BE2C (cell line): ENCODE data around the gene SHROOM1.
"Not testable (repeated sequence)": the region's sequence is repeated elsewhere in the genome, so short reads cannot be mapped to it uniquely, and the experiment has no call there.

Experiments used
- DNase-seq: peaks from one replicate; pipeline ENCODE4 v3.0.0-alpha.2; 2020
- H3K27me3 ChIP-seq: fragments of 250-450 bp; sonication (Bioruptor Pico); 2 replicates; pipeline ENCODE4 v1.5.1; 2020; ENCODE audit warnings: mild to moderate bottlenecking
- H3K36me3 ChIP-seq: fragments of 250-450 bp; sonication (Bioruptor Pico); 2 replicates; pipeline ENCODE4 v1.5.1; 2020; ENCODE audit warnings: mild to moderate bottlenecking
- H3K4me1 ChIP-seq: fragments of 250-450 bp; sonication (Bioruptor Pico); 2 replicates; pipeline ENCODE4 v1.5.1; 2020
- H3K4me3 ChIP-seq: 2 replicates; pipeline ENCODE4 v1.5.1; 2011; ENCODE audit warnings: low read depth, low read length
- H3K9me3 ChIP-seq: fragments of 250-450 bp; sonication (Bioruptor Pico); 2 replicates; pipeline ENCODE4 v1.5.1; 2020
- CTCF ChIP-seq: IDR thresholded peaks from 2 replicates; pipeline ENCODE4 v1.5.1; 2012; ENCODE audit warnings: mild to moderate bottlenecking, low read depth, low read length

SHROOM1 gene

DNA sequence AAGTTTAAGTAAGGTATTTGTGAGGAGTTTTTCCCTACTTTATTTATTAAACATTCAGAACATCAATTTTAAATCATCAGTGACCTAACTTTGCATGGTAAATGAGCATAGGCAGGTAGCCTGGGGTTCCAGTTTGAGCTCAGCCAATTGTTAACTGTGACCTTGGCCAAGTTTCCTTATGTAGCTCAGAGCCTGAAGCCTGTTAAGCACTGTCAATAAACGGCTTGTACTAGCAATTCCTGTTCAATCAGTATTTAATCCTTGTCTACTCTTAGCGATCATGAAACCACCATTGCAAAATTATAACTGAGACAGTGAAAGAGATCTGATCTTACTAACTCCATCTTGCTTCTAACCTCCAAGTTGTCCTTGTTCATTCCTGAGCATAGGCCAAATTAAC is 22.0 kb downstream of the SHROOM1 start:
- no peaks in the 10 kb centered on the region for H3K27me3 ChIP-seq
- H3K9me3 ChIP-seq = no peaks in the 10 kb centered on the region
- TF ChIP-seq CTCF = no peak
- no peak overlapping the region for H3K4me3 ChIP-seq
- H3K4me1 ChIP-seq = peaks cover 16% of the 10 kb centered on the region
- no peaks in the 10 kb centered on the region for H3K36me3 ChIP-seq
- no peak for DNase-seq

DNA sequence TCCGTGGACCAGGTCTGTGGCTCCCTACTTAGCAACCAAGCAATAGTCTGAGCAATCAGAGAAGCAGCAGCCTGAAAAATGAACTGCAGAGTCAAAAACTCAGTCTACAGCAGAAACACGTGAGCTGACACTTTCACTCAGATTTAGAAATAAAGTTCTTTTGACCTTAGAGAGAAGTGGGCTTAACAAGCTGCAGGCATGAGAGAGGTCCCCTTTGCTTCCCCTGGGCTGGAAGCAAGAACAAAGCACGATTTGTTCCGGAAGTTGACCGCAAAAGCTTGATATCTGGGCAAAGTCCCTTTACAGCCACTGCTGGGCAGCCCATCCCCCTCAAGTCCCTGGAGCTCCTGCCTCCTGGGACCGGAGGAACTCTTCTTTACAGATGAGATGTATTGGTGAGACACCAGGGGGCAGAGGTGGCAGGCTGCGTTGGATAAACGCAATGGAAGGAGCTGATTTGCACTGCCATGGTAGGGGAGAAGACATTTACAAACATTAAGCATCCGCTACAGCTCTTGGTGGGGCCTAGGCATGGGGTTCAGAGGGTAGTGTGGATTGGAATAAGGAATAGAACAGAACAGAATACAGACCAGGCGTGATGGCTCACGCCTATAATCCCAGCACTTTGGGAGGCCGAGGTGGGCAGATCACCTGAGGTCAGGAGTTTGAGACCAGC is 23.1 kb downstream of the SHROOM1 start:
- Histone ChIP-seq H3K9me3 (no peaks in the 10 kb centered on the region), H3K36me3 (no peaks in the 10 kb centered on the region), H3K4me3 (no peak overlapping the region), H3K27me3 (no peaks in the 10 kb centered on the region), H3K4me1 (peaks cover 16% of the 10 kb centered on the region)
- TF ChIP-seq CTCF = peak; percentile 61
- DNase-seq = peak; percentile 69

- not testable (repeated sequence) for H3K36me3 ChIP-seq, H3K27me3 ChIP-seq, H3K4me3 ChIP-seq, H3K9me3 ChIP-seq, DNase-seq
- H3K4me1 ChIP-seq = peaks cover 16% of the 10 kb centered on the region
Measured at GRCh38 chr5:132806804-132807162, 23.7 kb downstream of the SHROOM1 start.

- H3K9me3 ChIP-seq, H3K27me3 ChIP-seq, DNase-seq: not testable (repeated sequence)
Measured at GRCh38 chr5:132805872-132806271, 24.6 kb downstream of the SHROOM1 start.

DNA sequence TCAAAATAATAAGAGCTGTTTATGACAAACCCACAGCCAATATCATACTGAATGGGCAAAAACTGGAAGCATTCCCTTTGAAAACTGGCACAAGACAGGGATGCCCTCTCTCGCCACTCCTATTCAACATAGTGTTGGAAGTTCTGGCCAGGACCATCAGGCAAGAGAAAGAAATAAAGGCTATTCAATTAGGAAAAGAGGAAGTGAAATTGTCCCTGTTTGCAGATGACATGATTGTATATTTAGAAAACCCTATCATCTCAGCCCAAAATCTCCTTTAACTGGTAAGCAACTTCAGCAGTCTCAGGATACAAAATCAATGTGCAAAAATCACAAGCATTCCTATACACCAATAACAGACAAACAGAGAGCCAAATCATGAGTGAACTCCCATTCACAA is 26.2 kb downstream of the SHROOM1 start:
- not testable (repeated sequence) for H3K36me3 ChIP-seq, H3K9me3 ChIP-seq, DNase-seq

More at GRCh38 chr5:132805872-132806271, 24.6 kb downstream of the SHROOM1 start:
- H3K36me3 ChIP-seq, H3K4me3 ChIP-seq: not testable (repeated sequence)
- peaks cover 16% of the 10 kb centered on the region for H3K4me1 ChIP-seq

GRCh38 chr5:132802685-132803066 is 27.8 kb downstream of the SHROOM1 start:
- not testable (repeated sequence) for H3K4me1 ChIP-seq, H3K4me3 ChIP-seq, H3K9me3 ChIP-seq, H3K36me3 ChIP-seq, DNase-seq, H3K27me3 ChIP-seq

More for the DNA sequence above, 26.2 kb downstream of the SHROOM1 start:
- H3K27me3 ChIP-seq, H3K4me3 ChIP-seq: not testable (repeated sequence)
- H3K4me1 ChIP-seq = peaks cover 15% of the 10 kb centered on the region

DNA sequence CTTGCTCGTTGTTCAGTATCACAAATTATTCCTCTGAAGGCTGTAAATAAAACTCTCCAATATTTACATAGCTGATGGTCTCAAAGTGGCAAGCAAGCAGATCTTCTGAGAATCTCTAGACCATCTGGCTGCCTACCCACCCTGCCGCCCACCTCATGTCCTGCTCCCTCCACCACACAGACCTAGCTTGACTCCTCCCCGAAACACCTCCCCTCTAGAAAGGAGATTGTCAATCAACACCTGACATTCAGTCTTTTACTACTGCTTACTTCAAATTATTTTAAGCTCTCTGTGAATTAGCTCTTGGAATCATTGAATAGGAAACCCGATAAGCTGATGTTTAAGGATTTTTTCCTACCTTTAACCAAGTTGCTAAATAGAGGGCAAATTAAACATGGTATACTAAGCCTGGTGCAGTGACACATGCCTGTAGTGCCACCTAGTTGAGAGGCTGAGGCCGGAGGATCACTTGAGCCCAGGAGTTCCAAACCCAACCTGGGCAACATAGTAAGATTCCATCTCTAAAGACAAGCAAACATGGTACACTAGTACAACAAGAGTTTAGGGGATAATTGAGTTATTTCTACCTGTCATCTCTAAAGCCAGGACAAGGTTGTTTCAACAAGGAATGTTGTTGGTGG is 28.3 kb downstream of the SHROOM1 start:
- H3K4me1 ChIP-seq = no peaks in the 10 kb centered on the region; the same call in 1 of the 2 replicates
- H3K27me3 ChIP-seq = no peaks in the 10 kb centered on the region
- H3K36me3 ChIP-seq = no peaks in the 10 kb centered on the region
- no peaks in the 10 kb centered on the region for H3K9me3 ChIP-seq
- no peak overlapping the region for H3K4me3 ChIP-seq
- no peak for DNase-seq
- no peak for TF ChIP-seq CTCF

- H3K9me3 ChIP-seq = no peaks in the 10 kb centered on the region
- H3K27me3 ChIP-seq = no peaks in the 10 kb centered on the region
- no peaks in the 10 kb centered on the region for H3K36me3 ChIP-seq
- no peak for DNase-seq
- H3K4me1 ChIP-seq = no peaks in the 10 kb centered on the region
- no peak overlapping the region for H3K4me3 ChIP-seq
- TF ChIP-seq CTCF = no peak
Measured at GRCh38 chr5:132800545-132800944, 29.9 kb downstream of the SHROOM1 start.
